Activated naive CD4-positive, alpha-beta T cell treated with anti-CD3 and anti-CD28 coated beads, Interleukin-2, amount 50 U/mL, for 24 hours (primary cell): ENCODE results near the gene PPP2R2B.

Source experiments
- H3K27ac Mint-ChIP-seq: one replicate; pipeline ENCODE4 v1.8.0; 2021; ENCODE audit warnings: mild to moderate bottlenecking, mixed read lengths
- H3K27me3 Mint-ChIP-seq: one replicate; pipeline ENCODE4 v1.8.0; 2021; ENCODE audit warnings: mixed read lengths
- H3K36me3 Mint-ChIP-seq: one replicate; pipeline ENCODE4 v1.8.0; 2021; ENCODE audit warnings: mixed read lengths
- H3K4me1 Mint-ChIP-seq: one replicate; pipeline ENCODE4 v1.8.0; 2021; ENCODE audit warnings: mixed read lengths
- H3K4me3 Mint-ChIP-seq: one replicate; pipeline ENCODE4 v1.8.0; 2021; ENCODE audit warnings: mild to moderate bottlenecking, mixed read lengths
- H3K9me3 Mint-ChIP-seq: one replicate; pipeline ENCODE4 v1.8.0; 2021; ENCODE audit warnings: mixed read lengths

PPP2R2B gene

GRCh38 chr5:146878476-146879172, at the start of gene PPP2R2B:
Gene PPP2R2B (minus strand): TSS chr5:146878757.
- Mint-ChIP-seq H3K27me3 (peaks cover 16% of the 10 kb centered on the region), H3K4me1 (peaks cover 7% of the 10 kb centered on the region), H3K36me3 (peaks cover 3% of the 10 kb centered on the region), H3K9me3 (no peaks in the 10 kb centered on the region), H3K4me3 (peak within 1 kb of the TSS; percentile 84), H3K27ac (no peak within 1 kb of the TSS)

- Mint-ChIP-seq H3K27ac (no peak overlapping the region), H3K4me3 (no peak overlapping the region), H3K36me3 (no peaks in the 10 kb centered on the region), H3K27me3 (no peaks in the 10 kb centered on the region), H3K4me1 (no peaks in the 10 kb centered on the region), H3K9me3 (no peaks in the 10 kb centered on the region)
These were observed 45.6 kb upstream of the PPP2R2B start for GRCh38 chr5:146924132-146924531.

GRCh38 chr5:146921225-146921624, 42.7 kb upstream of the PPP2R2B start:
- Mint-ChIP-seq H3K27ac (no peak overlapping the region), H3K4me3 (no peak overlapping the region), H3K4me1 (peaks cover 5% of the 10 kb centered on the region)

GRCh38 chr5:146920351-146920881, 41.9 kb upstream of the PPP2R2B start:
- Mint-ChIP-seq H3K4me1 (peaks cover 13% of the 10 kb centered on the region), H3K36me3 (no peaks in the 10 kb centered on the region), H3K27ac (no peak overlapping the region), H3K4me3 (no peak overlapping the region), H3K27me3 (no peaks in the 10 kb centered on the region), H3K9me3 (no peaks in the 10 kb centered on the region)

More at GRCh38 chr5:146921225-146921624, 42.7 kb upstream of the PPP2R2B start:
- H3K36me3 Mint-ChIP-seq = no peaks in the 10 kb centered on the region
- no peaks in the 10 kb centered on the region for H3K27me3 Mint-ChIP-seq
- no peaks in the 10 kb centered on the region for H3K9me3 Mint-ChIP-seq

- Mint-ChIP-seq H3K27ac (no peak overlapping the region), H3K36me3 (no peaks in the 10 kb centered on the region), H3K4me3 (no peak overlapping the region), H3K27me3 (no peaks in the 10 kb centered on the region), H3K9me3 (no peaks in the 10 kb centered on the region), H3K4me1 (peaks cover 15% of the 10 kb centered on the region)
These were observed 40.7 kb upstream of the PPP2R2B start for GRCh38 chr5:146919304-146919703.

- no peaks in the 10 kb centered on the region for H3K36me3 Mint-ChIP-seq
These were observed 39.4 kb upstream of the PPP2R2B start for GRCh38 chr5:146917931-146918330.

GRCh38 chr5:146912874-146913273, 34.3 kb upstream of the PPP2R2B start:
- Mint-ChIP-seq H3K4me3 (no peak overlapping the region), H3K27ac (no peak overlapping the region), H3K4me1 (peaks cover 27% of the 10 kb centered on the region), H3K36me3 (no peaks in the 10 kb centered on the region), H3K9me3 (no peaks in the 10 kb centered on the region), H3K27me3 (no peaks in the 10 kb centered on the region)

More at GRCh38 chr5:146917931-146918330, 39.4 kb upstream of the PPP2R2B start:
- no peak overlapping the region for H3K4me3 Mint-ChIP-seq
- H3K9me3 Mint-ChIP-seq = no peaks in the 10 kb centered on the region
- no peak overlapping the region for H3K27ac Mint-ChIP-seq
- peaks cover 15% of the 10 kb centered on the region for H3K4me1 Mint-ChIP-seq
- no peaks in the 10 kb centered on the region for H3K27me3 Mint-ChIP-seq

GRCh38 chr5:146910239-146910638, 31.7 kb upstream of the PPP2R2B start:
- no peak overlapping the region for H3K4me3 Mint-ChIP-seq
- H3K27me3 Mint-ChIP-seq = no peaks in the 10 kb centered on the region
- H3K27ac Mint-ChIP-seq = no peak overlapping the region
- H3K36me3 Mint-ChIP-seq = no peaks in the 10 kb centered on the region
- no peaks in the 10 kb centered on the region for H3K9me3 Mint-ChIP-seq
- peaks cover 13% of the 10 kb centered on the region for H3K4me1 Mint-ChIP-seq

- H3K27ac Mint-ChIP-seq = no peak overlapping the region
- no peak overlapping the region for H3K4me3 Mint-ChIP-seq
- H3K36me3 Mint-ChIP-seq = no peaks in the 10 kb centered on the region
- no peaks in the 10 kb centered on the region for H3K27me3 Mint-ChIP-seq
- H3K9me3 Mint-ChIP-seq = no peaks in the 10 kb centered on the region
- H3K4me1 Mint-ChIP-seq = peaks cover 12% of the 10 kb centered on the region
These were observed 30.9 kb upstream of the PPP2R2B start for GRCh38 chr5:146909255-146910068.

GRCh38 chr5:146906803-146907202, 28.2 kb upstream of the PPP2R2B start:
- H3K27ac Mint-ChIP-seq = no peak overlapping the region
- no peaks in the 10 kb centered on the region for H3K27me3 Mint-ChIP-seq
- no peaks in the 10 kb centered on the region for H3K9me3 Mint-ChIP-seq
- H3K36me3 Mint-ChIP-seq = no peaks in the 10 kb centered on the region
- peaks cover 3% of the 10 kb centered on the region for H3K4me1 Mint-ChIP-seq
- no peak overlapping the region for H3K4me3 Mint-ChIP-seq

GRCh38 chr5:146904890-146905289, 26.3 kb upstream of the PPP2R2B start:
- Mint-ChIP-seq H3K4me3 (no peak overlapping the region), H3K36me3 (no peaks in the 10 kb centered on the region), H3K9me3 (no peaks in the 10 kb centered on the region), H3K27me3 (no peaks in the 10 kb centered on the region), H3K27ac (no peak overlapping the region), H3K4me1 (no peaks in the 10 kb centered on the region)

- Mint-ChIP-seq H3K36me3 (no peaks in the 10 kb centered on the region), H3K27ac (no peak overlapping the region), H3K9me3 (no peaks in the 10 kb centered on the region), H3K4me3 (no peak overlapping the region), H3K4me1 (no peaks in the 10 kb centered on the region), H3K27me3 (no peaks in the 10 kb centered on the region)
These were observed 25.2 kb upstream of the PPP2R2B start for GRCh38 chr5:146903789-146904188.

- no peak overlapping the region for H3K27ac Mint-ChIP-seq
- no peaks in the 10 kb centered on the region for H3K36me3 Mint-ChIP-seq
- H3K4me3 Mint-ChIP-seq = no peak overlapping the region
- H3K4me1 Mint-ChIP-seq = no peaks in the 10 kb centered on the region
- no peaks in the 10 kb centered on the region for H3K27me3 Mint-ChIP-seq
- H3K9me3 Mint-ChIP-seq = no peaks in the 10 kb centered on the region
These were observed 23.9 kb upstream of the PPP2R2B start for GRCh38 chr5:146902471-146902870.

GRCh38 chr5:146897061-146897460, 18.5 kb upstream of the PPP2R2B start:
- Mint-ChIP-seq H3K4me3 (no peak overlapping the region), H3K27me3 (peaks cover 5% of the 10 kb centered on the region), H3K27ac (no peak overlapping the region), H3K4me1 (no peaks in the 10 kb centered on the region), H3K9me3 (no peaks in the 10 kb centered on the region), H3K36me3 (peaks cover 2% of the 10 kb centered on the region)

GRCh38 chr5:146894753-146895521, 16.4 kb upstream of the PPP2R2B start:
- Mint-ChIP-seq H3K4me1 (no peaks in the 10 kb centered on the region), H3K27ac (no peak overlapping the region), H3K27me3 (peaks cover 5% of the 10 kb centered on the region), H3K4me3 (no peak overlapping the region), H3K36me3 (peaks cover 2% of the 10 kb centered on the region), H3K9me3 (no peaks in the 10 kb centered on the region)
